22Rv1 (cell line): ENCODE measurements around the gene ALX4.
A peak's percentile ranks its signal among the peaks of the same experiment; 100 is the strongest.

Experiments used
- H3K27ac ChIP-seq: fragments of 450-650 bp; 2 replicates; pipeline ENCODE4 v1.5.1; 2017
- ZFX ChIP-seq: fragments of 450-650 bp; IDR thresholded peaks from 2 replicates; pipeline ENCODE4 v1.6.1; 2017; ENCODE audit warnings: antibody characterized with exemption, borderline replicate concordance
- TF ChIP-seq, protein P1 (sequence below): fragments of 450-650 bp; IDR thresholded peaks from 2 replicates; pipeline ENCODE4 v1.5.1; 2017; ENCODE audit warnings: mild to moderate bottlenecking

The ALX4 gene

GRCh38 chr11:44309478-44310205 is at the start of gene ALX4:
Gene ALX4 (minus strand): TSS chr11:44310139. CDS start chr11:44310062, 77 bp downstream.
- TF ChIP-seq, protein P1, sequence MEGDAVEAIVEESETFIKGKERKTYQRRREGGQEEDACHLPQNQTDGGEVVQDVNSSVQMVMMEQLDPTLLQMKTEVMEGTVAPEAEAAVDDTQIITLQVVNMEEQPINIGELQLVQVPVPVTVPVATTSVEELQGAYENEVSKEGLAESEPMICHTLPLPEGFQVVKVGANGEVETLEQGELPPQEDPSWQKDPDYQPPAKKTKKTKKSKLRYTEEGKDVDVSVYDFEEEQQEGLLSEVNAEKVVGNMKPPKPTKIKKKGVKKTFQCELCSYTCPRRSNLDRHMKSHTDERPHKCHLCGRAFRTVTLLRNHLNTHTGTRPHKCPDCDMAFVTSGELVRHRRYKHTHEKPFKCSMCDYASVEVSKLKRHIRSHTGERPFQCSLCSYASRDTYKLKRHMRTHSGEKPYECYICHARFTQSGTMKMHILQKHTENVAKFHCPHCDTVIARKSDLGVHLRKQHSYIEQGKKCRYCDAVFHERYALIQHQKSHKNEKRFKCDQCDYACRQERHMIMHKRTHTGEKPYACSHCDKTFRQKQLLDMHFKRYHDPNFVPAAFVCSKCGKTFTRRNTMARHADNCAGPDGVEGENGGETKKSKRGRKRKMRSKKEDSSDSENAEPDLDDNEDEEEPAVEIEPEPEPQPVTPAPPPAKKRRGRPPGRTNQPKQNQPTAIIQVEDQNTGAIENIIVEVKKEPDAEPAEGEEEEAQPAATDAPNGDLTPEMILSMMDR = 0 out of 2 replicates have a peak, but pooled peaks have one; percentile 23
- TF ChIP-seq ZFX = no peak
- no peak within 1 kb of the TSS for H3K27ac ChIP-seq

DNA sequence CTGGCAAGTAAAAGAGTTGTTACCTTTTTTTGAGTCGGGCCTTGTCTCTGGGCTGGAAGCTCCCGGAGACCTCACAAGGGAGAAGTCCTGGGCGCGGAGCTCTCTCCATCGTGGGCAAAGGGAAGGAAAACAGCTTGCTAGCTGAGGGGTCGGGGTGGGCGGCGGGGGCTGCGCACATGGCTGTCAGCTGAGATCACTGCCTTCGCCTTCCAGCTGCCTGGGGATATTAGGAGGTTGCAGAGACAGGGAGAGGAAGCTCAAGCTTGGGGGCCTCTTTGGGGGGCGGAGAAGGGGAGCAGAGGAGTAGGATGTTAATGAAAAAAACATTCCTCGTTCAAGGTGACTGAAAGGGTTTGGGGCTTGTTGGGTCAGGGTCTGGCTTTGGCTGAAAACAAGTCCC is 49.2 kb upstream of the ALX4 start:
- no peak overlapping the region for H3K27ac ChIP-seq
- TF ChIP-seq, protein P1 = no peak
- no peak for TF ChIP-seq ZFX

DNA sequence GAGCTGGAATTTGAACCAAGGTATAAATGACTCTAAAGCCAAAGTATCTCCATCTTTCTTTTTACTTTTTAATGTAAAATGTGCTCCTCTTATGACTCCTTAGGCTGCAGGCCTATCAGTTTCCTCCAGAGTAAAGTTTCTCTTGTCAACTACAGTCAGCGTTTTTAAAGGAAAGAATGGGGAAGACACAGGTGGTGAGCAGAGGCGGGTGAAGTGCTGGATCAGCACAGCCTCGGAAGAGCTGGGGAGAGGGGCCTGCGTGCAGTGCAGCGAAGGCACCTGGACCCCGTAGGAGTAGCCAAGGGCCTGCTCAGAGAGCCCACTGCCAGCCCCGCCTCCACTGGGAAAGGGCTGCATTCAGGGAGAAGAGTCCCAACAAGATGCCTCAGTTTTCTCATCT is 48.8 kb upstream of the ALX4 start:
- H3K27ac ChIP-seq = no peak overlapping the region
- TF ChIP-seq, protein P1 = no peak
- TF ChIP-seq ZFX = no peak

GRCh38 chr11:44357711-44358110 is 47.8 kb upstream of the ALX4 start:
- no peak overlapping the region for H3K27ac ChIP-seq
- TF ChIP-seq, protein P1 = no peak
- no peak for TF ChIP-seq ZFX

- TF ChIP-seq ZFX = no peak
- TF ChIP-seq, protein P1 = no peak
- no peak overlapping the region for H3K27ac ChIP-seq
Observed at GRCh38 chr11:44356351-44356750, 46.4 kb upstream of the ALX4 start.

- no peak for TF ChIP-seq ZFX
- TF ChIP-seq, protein P1 = peak; percentile 14
- no peak overlapping the region for H3K27ac ChIP-seq
Observed at GRCh38 chr11:44351898-44352498, 42.1 kb upstream of the ALX4 start.

- TF ChIP-seq, protein P1 = no peak
- no peak for TF ChIP-seq ZFX
Observed at GRCh38 chr11:44351006-44351660, 41.2 kb upstream of the ALX4 start.

More at GRCh38 chr11:44351006-44351660, 41.2 kb upstream of the ALX4 start:
- H3K27ac ChIP-seq = no peak overlapping the region
